Mucosa of descending colon (tissue), 3 donors: Measurements from ENCODE around the gene TM9SF2. TPM values are rescaled to one million over a fixed set of nuclear protein-coding genes. Genes with fewer than 3 reads are reported as not detected.

Experiments
- ATAC-seq: fragments of 200-7000 bp; cut with Tn5 transposase; one replicate; pipeline ENCODE4 v1.9.1; 2020; ENCODE audit warnings: mild to moderate bottlenecking, moderate library complexity
- DNase-seq, 3 donors: peaks; one replicate each; pipeline ENCODE4 v3.0.0-alpha.2; 2020
- H3K36me3 ChIP-seq: fragments of 200-600 bp; one replicate; pipeline ENCODE4 v1.8.0; 2021; ENCODE audit warnings: low read depth, mild to moderate bottlenecking
- H3K4me1 ChIP-seq: fragments of 200-600 bp; one replicate; pipeline ENCODE4 v1.8.0; 2021; ENCODE audit warnings: low read depth, mild to moderate bottlenecking
- H3K4me3 ChIP-seq: fragments of 200-600 bp; one replicate; pipeline ENCODE4 v1.8.0; 2021; ENCODE audit warnings: mild to moderate bottlenecking
- H3K9me3 ChIP-seq: fragments of 200-600 bp; one replicate; pipeline ENCODE4 v1.8.0; 2021; ENCODE audit warnings: mild to moderate bottlenecking
- CTCF ChIP-seq: fragments of 200-600 bp; IDR thresholded peaks from one replicate; pipeline ENCODE4 v1.8.0; 2022; ENCODE audit warnings: antibody characterized with exemption, mild to moderate bottlenecking
- intact Hi-C, 2 donors: fragments of 100-400 bp; cut with DNase I in 1 of 2; cut with micrococcal nuclease in 1 of 2; formaldehyde crosslinking; loops; one replicate each; pipeline versions ENCODE4 v1.11.0 to v1.11.1; 2022; cut with DNase I, micrococcal nuclease
- total RNA-seq, 3 donors: library from RNA; stranded (reverse); fragmentation: NEBNext Ultra II Directional in 2 of 3; extraction: Animal tissue kit (Norgen Biotek cat#: 25700) in 2 of 3; gene quantifications; one replicate each; pipeline versions ENCODE4 v1.2.1 to v1.2.4, GENCODE V29; 2021 to 2023
- donor health status: DM: no; HTN: no; CAD: no; lungs with moderate emphysema.
- donor health status: DM: no; HTN: no; CAD: no.
- donor health status: DM: no; HTN: yes; CAD: no.

The TM9SF2 gene
- total RNA-seq, 3 donors from 2014 or later = 129 to 202 (median 200) TPM

GRCh38 chr13:99542788-99543406, 41.6 kb downstream of the TM9SF2 start:
- no peak for TF ChIP-seq CTCF
- Histone ChIP-seq H3K4me3 (no peak overlapping the region), H3K4me1 (no peaks in the 10 kb centered on the region), H3K36me3 (no peaks in the 10 kb centered on the region), H3K9me3 (no peaks in the 10 kb centered on the region)
- intact Hi-C loops = no loop called here
- ATAC-seq = peak; percentile 88
- no peak for DNase-seq

- no peaks in the 10 kb centered on the region for H3K4me1 ChIP-seq
- H3K36me3 ChIP-seq = no peaks in the 10 kb centered on the region
- no peaks in the 10 kb centered on the region for H3K9me3 ChIP-seq
- DNase-seq (no peak), ATAC-seq (no peak)
- no peak for TF ChIP-seq CTCF
- intact Hi-C loops = no loop called here
- H3K4me3 ChIP-seq = no peak overlapping the region
Observed at GRCh38 chr13:99545361-99545760, 44.1 kb downstream of the TM9SF2 start.

- ATAC-seq (no peak), DNase-seq (no peak)
- Histone ChIP-seq H3K36me3 (no peaks in the 10 kb centered on the region), H3K4me3 (no peak overlapping the region), H3K9me3 (no peaks in the 10 kb centered on the region), H3K4me1 (no peaks in the 10 kb centered on the region)
- TF ChIP-seq CTCF = no peak
- intact Hi-C loops = no loop called here
Observed at GRCh38 chr13:99545979-99546378, 44.7 kb downstream of the TM9SF2 start.

- intact Hi-C loops = no loop called here
- no peaks in the 10 kb centered on the region for H3K4me1 ChIP-seq
- DNase-seq (no peak), ATAC-seq (no peak)
- no peaks in the 10 kb centered on the region for H3K9me3 ChIP-seq
- no peak overlapping the region for H3K4me3 ChIP-seq
- TF ChIP-seq CTCF = no peak
- H3K36me3 ChIP-seq = no peaks in the 10 kb centered on the region
Observed at GRCh38 chr13:99546878-99547277, 45.6 kb downstream of the TM9SF2 start.

- no peak for TF ChIP-seq CTCF
- DNase-seq (no peak), ATAC-seq (peak; percentile 32)
- Histone ChIP-seq H3K4me1 (no peaks in the 10 kb centered on the region), H3K4me3 (no peak overlapping the region), H3K36me3 (no peaks in the 10 kb centered on the region), H3K9me3 (no peaks in the 10 kb centered on the region)
- intact Hi-C loops = no loop called here
Observed at GRCh38 chr13:99548448-99548847, 47.2 kb downstream of the TM9SF2 start.

- intact Hi-C loops = no loop called here
- H3K36me3 ChIP-seq = peaks cover 6% of the 10 kb centered on the region
- TF ChIP-seq CTCF = no peak
- no peak overlapping the region for H3K4me3 ChIP-seq
- DNase-seq = no peak
- H3K4me1 ChIP-seq = no peaks in the 10 kb centered on the region
- no peak for ATAC-seq
- no peaks in the 10 kb centered on the region for H3K9me3 ChIP-seq
Observed at GRCh38 chr13:99553033-99553432, 51.8 kb downstream of the TM9SF2 start.
